ENCODE results near the gene OR56A1.

OR56A1 gene

GRCh38 chr11:6057452-6057851, 26.9 kb upstream of the OR56A1 start:
- Histone ChIP-seq H3F3A (ENCODE audit: control insufficient read depth, insufficient read depth) (no peaks in the 10 kb centered on the region), H3K36me3 (ENCODE audit: control insufficient read depth, low read length) (no peaks in the 10 kb centered on the region), H4K20me1 (ENCODE audit: control insufficient read depth, insufficient read depth, low read depth, low read length) (no peaks in the 10 kb centered on the region), H3K4me2 (ENCODE audit: low read length) (no peak overlapping the region), H3K27ac (ENCODE audit: low read depth, low read length) (no peak overlapping the region), H3K27me3 (ENCODE audit: control insufficient read depth, low read length) (peaks cover 3% of the 10 kb centered on the region; the same call in 1 of the 2 replicates), H3K9me3 (ENCODE audit: control insufficient read depth, insufficient read depth, low read length) (no peaks in the 10 kb centered on the region), H3K79me2 (ENCODE audit: control insufficient read depth, low read length) (no peaks in the 10 kb centered on the region), H3K4me3 (ENCODE audit: low read length) (no peak overlapping the region), H3K4me1 (ENCODE audit: control insufficient read depth, low read length) (no peaks in the 10 kb centered on the region), H3K9me2 (replicated peaks; ENCODE audit: control insufficient read depth, low read length) (no peaks in the 10 kb centered on the region)
- TF ChIP-seq CTCF (IDR thresholded peaks at IDR 0.05; ENCODE audit: low read depth, low read length, poor library complexity, severe bottlenecking): no peak
- TF ChIP-seq EZH2phosphoT487 (IDR thresholded peaks at IDR 0.05; ENCODE audit: borderline replicate concordance, low read length): no peak

- Histone ChIP-seq H3K27me3 (ENCODE audit: control insufficient read depth, low read length) (peaks cover 3% of the 10 kb centered on the region; the same call in 1 of the 2 replicates), H3K79me2 (ENCODE audit: control insufficient read depth, low read length) (no peaks in the 10 kb centered on the region), H3K4me1 (ENCODE audit: control insufficient read depth, low read length) (no peaks in the 10 kb centered on the region), H3K4me3 (ENCODE audit: low read length) (no peak overlapping the region), H3F3A (ENCODE audit: control insufficient read depth, insufficient read depth) (no peaks in the 10 kb centered on the region), H3K27ac (ENCODE audit: low read depth, low read length) (no peak overlapping the region), H4K20me1 (ENCODE audit: control insufficient read depth, insufficient read depth, low read depth, low read length) (no peaks in the 10 kb centered on the region), H3K4me2 (ENCODE audit: low read length) (no peak overlapping the region), H3K9me3 (ENCODE audit: control insufficient read depth, insufficient read depth, low read length) (no peaks in the 10 kb centered on the region), H3K9me2 (replicated peaks; ENCODE audit: control insufficient read depth, low read length) (no peaks in the 10 kb centered on the region), H3K36me3 (ENCODE audit: control insufficient read depth, low read length) (no peaks in the 10 kb centered on the region)
- no peak for TF ChIP-seq CTCF (IDR thresholded peaks at IDR 0.05; ENCODE audit: low read depth, low read length, poor library complexity, severe bottlenecking)
- TF ChIP-seq EZH2phosphoT487 (IDR thresholded peaks at IDR 0.05; ENCODE audit: borderline replicate concordance, low read length): no peak
Observed at GRCh38 chr11:6055569-6055968, 25.0 kb upstream of the OR56A1 start.

GRCh38 chr11:6052374-6052773, 21.8 kb upstream of the OR56A1 start:
- H4K20me1 ChIP-seq (ENCODE audit: control insufficient read depth, insufficient read depth, low read depth, low read length): no peaks in the 10 kb centered on the region
- no peaks in the 10 kb centered on the region for H3K9me2 ChIP-seq (replicated peaks; ENCODE audit: control insufficient read depth, low read length)
- H3K4me3 ChIP-seq (ENCODE audit: low read length): no peak overlapping the region
- no peak overlapping the region for H3K27ac ChIP-seq (ENCODE audit: low read depth, low read length)
- no peaks in the 10 kb centered on the region for H3K9me3 ChIP-seq (ENCODE audit: control insufficient read depth, insufficient read depth, low read length)
- TF ChIP-seq CTCF (IDR thresholded peaks at IDR 0.05; ENCODE audit: low read depth, low read length, poor library complexity, severe bottlenecking) (no peak), EZH2phosphoT487 (IDR thresholded peaks at IDR 0.05; ENCODE audit: borderline replicate concordance, low read length) (no peak)
- H3K27me3 ChIP-seq (ENCODE audit: control insufficient read depth, low read length): peaks cover 5% of the 10 kb centered on the region; the same call in 1 of the 2 replicates
- H3K4me1 ChIP-seq (ENCODE audit: control insufficient read depth, low read length): no peaks in the 10 kb centered on the region
- no peaks in the 10 kb centered on the region for H3K36me3 ChIP-seq (ENCODE audit: control insufficient read depth, low read length)
- H3K79me2 ChIP-seq (ENCODE audit: control insufficient read depth, low read length): no peaks in the 10 kb centered on the region
- no peak overlapping the region for H3K4me2 ChIP-seq (ENCODE audit: low read length)
- H3F3A ChIP-seq (ENCODE audit: control insufficient read depth, insufficient read depth): no peaks in the 10 kb centered on the region

Measured in DOHH2 (cell line).